C4-2B (cell line): ENCODE results near the gene YJEFN3.

Experiments used
- CTCF ChIP-seq: fragments of 450-650 bp; conservative IDR thresholded peaks from 2 replicates; pipeline ENCODE4 v1.5.1; 2017; ENCODE audit warnings: mild to moderate bottlenecking
- ZFX ChIP-seq: fragments of 450-650 bp; IDR thresholded peaks from 2 replicates; pipeline ENCODE4 v1.6.1; 2017

DNA sequence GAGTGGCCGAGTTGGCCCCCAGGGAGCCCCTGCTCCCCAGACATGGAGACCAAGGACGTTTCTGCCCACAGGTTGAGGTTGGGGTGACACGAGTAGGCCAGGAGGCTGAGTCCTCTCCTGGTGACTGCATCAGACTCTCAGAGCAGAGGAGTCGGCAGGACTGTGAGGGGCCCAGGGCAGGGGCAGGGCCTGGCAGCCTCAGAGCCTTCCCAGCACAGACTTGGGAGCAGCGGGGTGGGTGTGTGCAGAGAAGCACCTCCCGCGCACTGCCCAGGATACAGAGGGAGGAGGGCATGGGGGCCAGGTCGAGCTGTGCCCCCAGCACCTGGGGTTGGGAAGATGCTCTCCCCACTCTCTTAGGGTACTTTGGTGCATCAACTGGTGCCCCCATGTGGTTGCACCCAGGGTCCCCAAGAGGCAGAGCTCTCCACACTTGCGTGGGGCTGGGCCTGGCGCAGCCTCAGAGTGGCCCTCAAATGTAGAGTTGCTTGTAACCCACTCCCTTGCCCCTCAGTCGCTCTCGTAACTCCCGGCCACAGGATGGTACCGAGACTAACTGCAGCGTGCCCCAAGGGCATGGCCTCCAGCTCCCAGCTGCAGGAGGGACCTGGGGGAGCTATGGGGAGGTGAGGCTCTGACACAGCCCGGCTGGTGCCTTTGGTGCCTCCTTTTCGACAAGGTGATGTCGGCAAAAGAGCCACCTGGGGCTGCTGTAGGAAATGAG lies 29.3 kb upstream of the YJEFN3 start:
- TF ChIP-seq CTCF: no peak
- TF ChIP-seq ZFX: no peak
